ENCODE measurements around the gene CASZ1. TPM values are rescaled to one million over a fixed set of nuclear protein-coding genes. Genes with fewer than 3 reads are reported as not detected.

Gene CASZ1
- polyA plus RNA-seq, 1 experiment = 0.64 TPM

GRCh38 chr1:10676963-10677362 is 119.5 kb downstream of the CASZ1 start:
- no peak for TF ChIP-seq CTCF (IDR thresholded peaks at IDR 0.05; ENCODE audit: insufficient read depth, low read depth, low read length)

GRCh38 chr1:10675813-10676212 is 120.6 kb downstream of the CASZ1 start:
- TF ChIP-seq CTCF (IDR thresholded peaks at IDR 0.05; ENCODE audit: insufficient read depth, low read depth, low read length) = no peak
- Histone ChIP-seq H3K36me3 (ENCODE audit: control insufficient read depth, insufficient read depth, low read length) (no peaks in the 10 kb centered on the region), H3K4me3 (ENCODE audit: low read depth, low read length) (no peak overlapping the region), H3K27me3 (ENCODE audit: control insufficient read depth, insufficient read depth, low read length) (no peaks in the 10 kb centered on the region)
- no peak for DNase-seq (ENCODE audit: low read depth)
- POLR2A ChIA-PET = no interaction called here
- CTCF ChIA-PET = interaction anchor here (0.6 kb wide), 1 partner anchor 223 kb away, joined by 7 read pairs; no protein-coding TSS in a partner anchor

More at GRCh38 chr1:10676963-10677362, 119.5 kb downstream of the CASZ1 start:
- POLR2A ChIA-PET = no interaction called here
- no peak overlapping the region for H3K4me3 ChIP-seq (ENCODE audit: low read depth, low read length)
- no peaks in the 10 kb centered on the region for H3K27me3 ChIP-seq (ENCODE audit: control insufficient read depth, insufficient read depth, low read length)
- no peaks in the 10 kb centered on the region for H3K36me3 ChIP-seq (ENCODE audit: control insufficient read depth, insufficient read depth, low read length)
- CTCF ChIA-PET = no interaction called here
- no peak for DNase-seq (ENCODE audit: low read depth)

GRCh38 chr1:10674700-10675609 is 121.5 kb downstream of the CASZ1 start:
- no peaks in the 10 kb centered on the region for H3K36me3 ChIP-seq (ENCODE audit: control insufficient read depth, insufficient read depth, low read length)
- H3K4me3 ChIP-seq (ENCODE audit: low read depth, low read length) = no peak overlapping the region
- CTCF ChIA-PET = no interaction called here

GRCh38 chr1:10674222-10674621 is 122.2 kb downstream of the CASZ1 start:
- Histone ChIP-seq H3K4me3 (ENCODE audit: low read depth, low read length) (no peak overlapping the region), H3K27me3 (ENCODE audit: control insufficient read depth, insufficient read depth, low read length) (no peaks in the 10 kb centered on the region), H3K36me3 (ENCODE audit: control insufficient read depth, insufficient read depth, low read length) (no peaks in the 10 kb centered on the region)
- POLR2A ChIA-PET = no interaction called here
- no peak for TF ChIP-seq CTCF (IDR thresholded peaks at IDR 0.05; ENCODE audit: insufficient read depth, low read depth, low read length)
- CTCF ChIA-PET = no interaction called here
- DNase-seq (ENCODE audit: low read depth) = no peak

More at GRCh38 chr1:10674700-10675609, 121.5 kb downstream of the CASZ1 start:
- no peaks in the 10 kb centered on the region for H3K27me3 ChIP-seq (ENCODE audit: control insufficient read depth, insufficient read depth, low read length)
- POLR2A ChIA-PET = no interaction called here
- no peak for TF ChIP-seq CTCF (IDR thresholded peaks at IDR 0.05; ENCODE audit: insufficient read depth, low read depth, low read length)
- no peak for DNase-seq (ENCODE audit: low read depth)

- CTCF ChIA-PET = no interaction called here
- no peak for TF ChIP-seq CTCF (IDR thresholded peaks at IDR 0.05; ENCODE audit: insufficient read depth, low read depth, low read length)
- POLR2A ChIA-PET = no interaction called here
Observed at GRCh38 chr1:10673109-10673711, 123.2 kb downstream of the CASZ1 start.

More at GRCh38 chr1:10673109-10673711, 123.2 kb downstream of the CASZ1 start:
- no peaks in the 10 kb centered on the region for H3K36me3 ChIP-seq (ENCODE audit: control insufficient read depth, insufficient read depth, low read length)
- DNase-seq (ENCODE audit: low read depth) = no peak
- H3K27me3 ChIP-seq (ENCODE audit: control insufficient read depth, insufficient read depth, low read length) = no peaks in the 10 kb centered on the region
- H3K4me3 ChIP-seq (ENCODE audit: low read depth, low read length) = no peak overlapping the region
